Neuronal stem cell (in vitro differentiated cells): ENCODE measurements around the gene ABO. TPM values are rescaled to one million over a fixed set of nuclear protein-coding genes. Genes with fewer than 3 reads are reported as not detected.

ENCODE experiments used
- small RNA-seq: library from polyadenylated mRNA; stranded (forward); fragments of <200 nt; extraction: miRNeasy Mini kit (QIAGEN cat#:217004); gene quantifications from one replicate; pipeline ENCODE3, GENCODE V24; 2013; ENCODE audit not compliant: insufficient read depth

ABO gene

Small RNA genes lying within 50 kb of the gene (small RNA-seq; reads per million reads assigned to genes)
- not detected for gene RF00019
